Fibroblast of pulmonary artery (primary cell): ENCODE results near the gene KIFC1.

ENCODE experiments used
- DNase-seq: peaks from one replicate; pipeline ENCODE4 v3.0.0-alpha.2; 2010; ENCODE audit warnings: low read depth
- H3K4me3 ChIP-seq: replicated peaks from 2 replicates; pipeline ENCODE4 v1.5.1; 2011; ENCODE audit warnings: low read depth, mild to moderate bottlenecking, control low read depth, low read length, moderate library complexity
- CTCF ChIP-seq: IDR thresholded peaks from 2 replicates; pipeline ENCODE4 v1.5.1; 2011; ENCODE audit warnings: mild to moderate bottlenecking, control low read depth, low read length, inconsistent platforms; ENCODE audit errors: missing control alignments

Gene KIFC1

DNA sequence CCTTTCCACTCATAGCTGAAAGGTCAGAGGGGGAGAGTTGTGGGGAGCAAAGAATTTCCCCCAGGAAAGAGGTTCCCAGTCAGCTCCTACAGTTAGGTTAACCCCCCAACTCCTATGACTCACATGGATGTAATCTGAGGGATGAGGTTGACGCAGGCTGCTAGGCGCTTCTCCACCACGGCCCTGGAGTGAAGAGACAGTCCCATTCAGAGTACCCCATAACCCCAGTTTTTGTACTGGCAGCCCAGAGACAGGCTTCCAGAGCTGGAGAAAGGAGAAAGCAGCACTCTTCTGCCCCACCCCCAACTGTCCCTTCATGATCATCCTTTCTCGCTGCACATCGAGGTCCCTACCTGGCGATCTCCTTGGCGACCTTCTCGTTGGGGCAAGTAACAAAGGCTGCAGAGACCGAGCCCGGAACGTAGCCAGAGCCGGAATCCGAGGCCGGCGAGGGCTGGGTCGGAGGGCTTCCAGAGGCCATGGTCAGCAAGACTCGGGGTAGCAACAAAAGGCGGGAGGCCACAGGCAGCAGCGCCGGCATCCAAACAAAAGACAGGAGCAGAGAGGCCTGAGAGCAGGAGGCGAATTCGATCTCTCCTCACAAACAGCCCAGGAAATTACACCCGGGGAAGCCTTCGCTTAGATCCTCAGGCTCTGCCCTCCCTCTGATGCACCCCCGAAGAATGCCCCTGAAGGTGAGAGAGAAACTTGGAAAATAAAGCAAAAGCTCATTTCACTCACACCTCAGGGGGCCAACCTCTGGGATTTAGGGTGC, 25.7 kb downstream of the KIFC1 start:
- DNase-seq, result peak; percentile 73
- TF ChIP-seq CTCF, result no peak

DNA sequence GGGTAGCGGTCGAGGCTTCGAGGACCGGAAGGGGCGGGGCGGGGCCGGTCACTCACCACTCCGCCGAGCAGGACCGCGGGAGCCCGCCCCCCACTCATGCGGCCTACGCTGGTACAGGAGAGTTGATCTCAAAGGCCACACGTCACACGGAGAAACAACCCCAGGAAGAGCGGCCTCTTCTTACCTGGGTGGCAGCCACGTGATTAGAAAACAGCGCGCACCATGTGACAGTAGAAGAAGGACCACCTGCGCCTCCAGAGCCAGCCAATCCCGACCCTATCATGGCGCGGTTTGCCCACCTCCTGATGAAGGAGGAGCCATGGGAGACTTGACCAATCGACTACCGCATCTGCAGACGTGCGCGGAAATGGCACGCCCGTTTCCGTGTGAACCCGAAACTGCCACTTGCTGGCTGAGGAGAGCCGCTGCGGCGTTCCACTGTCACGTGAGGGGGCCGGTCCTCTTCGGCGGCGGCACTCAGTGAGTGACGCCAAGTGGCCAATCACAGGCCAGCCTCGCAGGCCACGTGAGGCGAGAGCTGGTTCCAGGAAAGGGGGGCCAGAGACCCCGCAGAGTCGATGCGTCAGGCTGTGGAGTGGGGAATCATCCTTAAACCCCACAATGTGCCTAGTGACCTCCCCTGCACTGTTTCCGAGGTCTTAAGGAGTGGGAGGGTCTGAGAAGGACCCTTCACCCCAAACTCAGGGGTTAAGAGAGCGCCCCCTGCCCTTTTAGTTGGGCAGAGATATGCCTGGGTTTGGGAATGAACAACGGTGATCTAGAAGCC, 26.5 kb downstream of the KIFC1 start, which contains the start of gene CUTA:
CUTA (minus strand) TSS at position 205 of the 787 bp plus-strand sequence; CDS start at position 98, 107 bp downstream.
- TF ChIP-seq CTCF, result peak; percentile 17
- peak; percentile 100 for DNase-seq
- H3K4me3 ChIP-seq, result peak within 1 kb of the TSS; percentile 95

More for the DNA sequence above, 25.7 kb downstream of the KIFC1 start:
- H3K4me3 ChIP-seq, result peak overlapping the region; percentile 95

DNA sequence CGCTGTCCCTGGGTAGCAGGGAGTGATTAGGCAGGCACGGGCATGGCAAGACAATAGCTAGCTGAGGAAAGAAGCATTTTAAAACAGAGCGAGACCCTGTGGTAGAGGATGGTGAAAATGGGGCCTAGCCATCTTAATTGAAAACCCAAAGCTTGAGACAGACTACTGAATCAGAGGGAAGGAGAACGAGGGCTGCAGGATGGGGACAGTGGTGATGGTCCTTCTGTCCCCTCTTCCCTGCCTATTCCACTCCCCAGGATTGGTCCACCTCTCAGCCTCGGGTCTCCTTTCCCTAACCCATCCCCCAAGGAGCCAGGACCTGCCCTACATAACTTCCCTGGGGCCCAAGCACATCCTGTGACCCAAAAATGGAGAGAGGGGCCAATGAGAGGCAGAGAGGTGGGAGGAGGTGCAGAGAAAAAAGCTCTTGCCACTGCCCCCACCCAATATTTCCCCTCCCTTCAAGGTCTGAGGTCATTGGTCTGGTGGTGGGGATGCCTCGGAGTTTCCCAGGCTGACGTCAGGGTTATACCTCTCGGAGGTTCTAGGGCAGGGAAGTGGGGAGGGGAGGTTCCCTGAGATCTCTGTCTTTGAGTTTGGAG, 27.2 kb downstream of the KIFC1 start:
- TF ChIP-seq CTCF, result no peak
- peak overlapping the region; percentile 35 for H3K4me3 ChIP-seq
- DNase-seq, result peak; percentile 46

DNA sequence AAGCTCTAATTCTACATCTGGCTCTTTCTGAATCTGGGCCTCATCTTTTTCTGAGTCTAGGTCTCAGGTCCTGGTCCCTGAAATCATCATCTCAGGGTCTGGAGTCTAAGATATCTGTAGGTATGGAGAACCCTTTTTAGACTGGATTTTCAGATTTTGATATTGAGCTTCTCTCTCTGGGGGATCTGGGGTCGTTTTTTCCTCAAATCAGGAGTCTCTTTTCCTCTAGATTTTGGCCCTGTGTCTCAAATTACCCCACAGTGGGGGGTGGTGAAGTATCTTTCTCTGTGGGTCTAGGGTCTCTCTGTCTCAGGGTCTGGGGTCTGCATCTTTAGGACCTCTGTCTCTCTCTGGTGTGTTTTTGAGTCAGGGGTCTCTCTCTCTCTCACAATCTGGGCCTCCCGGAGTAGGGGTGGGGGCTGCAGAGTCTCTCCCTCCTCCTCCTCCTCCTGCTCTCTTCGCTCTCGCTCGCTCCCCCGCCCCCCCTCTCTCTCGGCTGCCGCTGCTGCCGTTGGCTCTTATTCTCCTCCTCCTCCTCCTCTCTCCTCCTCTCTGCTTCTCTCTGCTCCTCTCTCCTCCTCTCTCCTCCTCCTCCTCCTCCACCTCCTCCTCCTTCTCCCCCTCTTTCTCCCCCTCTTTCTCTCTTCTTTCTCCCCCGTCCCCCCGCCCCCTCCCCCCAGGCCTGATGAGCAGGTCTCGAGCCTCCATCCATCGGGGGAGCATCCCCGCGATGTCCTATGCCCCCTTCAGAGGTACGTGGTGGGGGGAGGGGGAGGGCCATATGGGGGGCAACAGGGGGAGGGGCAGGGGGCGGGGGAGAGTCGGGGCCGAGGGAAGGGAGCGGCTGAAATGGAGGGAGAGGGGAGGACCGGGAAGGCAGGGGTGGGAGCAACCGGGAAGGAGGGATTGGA, 28.2 kb downstream of the KIFC1 start, which contains the start of gene SYNGAP1:
SYNGAP1 (plus strand) TSS at position 486 of the 911 bp plus-strand sequence; CDS start at position 686, 200 bp downstream.
- peak within 1 kb of the TSS; percentile 58 for H3K4me3 ChIP-seq
- no peak for TF ChIP-seq CTCF
- peak; percentile 68 for DNase-seq

DNA sequence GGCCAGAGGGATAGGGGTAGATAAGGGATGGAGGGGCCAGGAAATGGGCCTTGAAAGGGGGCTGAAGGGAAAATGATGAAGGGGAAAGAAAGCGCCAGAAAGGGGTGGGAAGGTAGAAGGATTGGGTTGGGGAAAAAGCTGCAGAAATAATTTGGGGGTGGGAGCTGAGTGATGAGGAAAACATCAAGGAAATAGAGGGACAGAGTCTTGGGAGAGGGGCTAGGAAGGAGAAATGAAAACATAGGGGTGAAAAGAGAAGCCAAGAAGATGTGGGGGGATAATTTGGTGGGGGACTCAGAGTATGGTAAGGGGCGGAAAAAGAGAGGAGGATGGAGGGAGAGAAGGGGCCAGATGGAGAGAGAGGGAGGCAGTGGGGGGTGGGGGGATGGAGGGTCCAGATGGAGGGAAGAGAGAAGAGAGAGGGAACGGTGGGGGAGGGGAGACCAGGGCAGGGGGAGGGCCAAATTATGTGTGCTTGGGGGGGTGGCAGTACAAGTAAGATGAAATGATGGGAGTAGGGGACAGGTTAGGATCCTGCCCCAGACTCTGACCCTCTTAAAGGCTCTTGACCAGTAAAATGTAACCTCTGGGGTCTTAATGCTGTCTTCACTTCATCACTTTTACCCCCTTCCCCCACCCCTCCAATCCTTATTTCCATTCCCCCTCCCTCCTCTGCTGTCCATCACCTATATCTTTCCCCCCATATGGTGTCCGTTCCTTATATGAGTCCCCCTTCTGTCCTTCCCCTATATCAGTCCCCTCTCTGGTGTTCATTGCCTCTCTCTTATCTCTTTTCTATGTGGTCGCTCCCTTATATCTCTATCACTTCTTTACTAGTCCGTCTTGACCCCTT, 29.1 kb downstream of the KIFC1 start:
- H3K4me3 ChIP-seq, result peak overlapping the region; percentile 58
- no peak for TF ChIP-seq CTCF
- DNase-seq, result no peak
